NCI-H526 (cell line): Measurements from ENCODE around the gene NCSTN.

ENCODE experiments used
- DNase-seq, 2 experiments: peaks; one replicate each; lab custom pipeline; 2025; lab: John Stamatoyannopoulos, UW

The NCSTN gene

DNA sequence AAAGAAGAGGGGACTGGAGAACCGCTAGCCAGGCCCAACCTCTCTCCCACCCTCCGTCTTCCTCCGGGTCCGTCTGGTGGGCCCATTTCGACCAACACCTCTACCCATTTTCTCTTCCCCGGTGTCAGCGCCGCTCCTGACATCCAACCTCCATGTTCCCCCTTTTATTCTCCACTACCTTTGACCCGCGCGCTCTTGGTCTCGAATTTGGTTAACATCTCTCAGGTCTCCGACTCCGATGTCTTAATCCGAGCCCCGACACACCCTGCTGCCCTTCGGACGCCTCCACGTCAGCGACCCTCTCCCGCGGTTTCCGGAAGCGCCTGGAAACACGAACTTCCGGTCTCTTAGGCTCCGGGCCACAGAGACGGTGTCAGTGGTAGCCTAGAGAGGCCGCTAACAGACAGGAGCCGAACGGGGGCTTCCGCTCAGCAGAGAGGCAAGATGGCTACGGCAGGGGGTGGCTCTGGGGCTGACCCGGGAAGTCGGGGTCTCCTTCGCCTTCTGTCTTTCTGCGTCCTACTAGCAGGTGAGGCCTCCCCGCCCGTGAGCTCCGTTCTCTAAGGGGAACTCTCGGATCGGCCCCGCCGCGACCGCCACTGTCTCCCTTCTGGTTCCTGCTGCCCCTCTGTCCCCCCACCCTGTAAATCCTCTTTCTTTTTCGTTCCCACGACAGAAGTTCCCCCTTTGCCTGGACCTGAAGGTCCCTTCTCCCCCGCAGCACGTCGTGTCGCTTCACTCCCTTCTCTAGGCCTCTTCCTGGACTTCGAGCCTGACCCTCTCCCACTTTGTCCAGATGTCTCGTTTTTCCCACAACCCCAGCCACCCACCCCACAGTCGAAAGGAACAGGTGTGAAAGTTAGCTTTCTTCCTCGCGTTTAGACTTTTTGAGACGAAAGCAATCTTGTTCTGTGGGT lies at the start of gene NCSTN, which contains the start of gene COPA:
Gene NCSTN, plus strand, starts transcription at position 431 of the 917 bp plus-strand sequence. Its CDS starts 14 bp downstream, at position 445.
Gene COPA, minus strand, starts transcription at position 298 of the 917 bp plus-strand sequence. Its CDS starts 80 bp downstream, at position 218.
- peak; percentile 96 to 99 for DNase-seq

DNA sequence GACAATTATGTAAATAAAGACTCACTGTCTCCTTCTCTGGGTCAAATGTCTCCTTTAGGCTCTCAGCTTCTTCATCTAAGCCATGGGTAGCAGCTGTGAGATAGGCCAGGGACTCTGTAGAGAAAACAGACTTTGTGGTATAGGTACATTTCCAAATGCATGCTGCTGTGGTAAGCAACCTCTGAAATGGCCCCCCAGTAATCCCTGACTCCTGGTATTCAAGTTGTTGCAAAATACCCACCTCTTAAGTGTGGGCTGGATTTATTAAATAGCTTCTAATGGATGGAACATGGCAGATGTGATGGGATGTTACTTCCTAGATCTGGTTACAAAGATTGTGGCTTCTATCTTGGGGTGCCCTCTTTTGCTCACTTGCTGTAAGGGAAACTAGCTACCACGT lies 47.1 kb upstream of the NCSTN start:
- DNase-seq: no peak

DNA sequence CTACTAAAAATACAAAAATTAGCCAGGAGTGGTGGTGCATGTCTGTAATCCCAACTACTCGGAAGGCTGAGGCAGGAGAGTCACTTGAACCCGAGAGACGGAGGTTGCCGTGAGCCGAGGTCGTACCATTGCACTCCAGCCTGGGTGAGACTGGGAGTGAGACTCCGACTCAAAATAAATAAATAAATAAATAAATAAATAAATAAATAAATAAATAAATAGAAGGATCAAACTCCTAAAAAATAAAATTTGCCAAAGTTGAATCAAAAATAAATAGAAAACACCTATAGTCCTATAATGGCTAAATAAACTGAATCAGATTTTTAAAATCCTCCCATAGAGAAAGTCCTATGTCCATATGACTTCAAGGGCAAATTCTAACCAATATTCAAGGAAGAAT lies 43.0 kb upstream of the NCSTN start:
- no peak for DNase-seq

DNA sequence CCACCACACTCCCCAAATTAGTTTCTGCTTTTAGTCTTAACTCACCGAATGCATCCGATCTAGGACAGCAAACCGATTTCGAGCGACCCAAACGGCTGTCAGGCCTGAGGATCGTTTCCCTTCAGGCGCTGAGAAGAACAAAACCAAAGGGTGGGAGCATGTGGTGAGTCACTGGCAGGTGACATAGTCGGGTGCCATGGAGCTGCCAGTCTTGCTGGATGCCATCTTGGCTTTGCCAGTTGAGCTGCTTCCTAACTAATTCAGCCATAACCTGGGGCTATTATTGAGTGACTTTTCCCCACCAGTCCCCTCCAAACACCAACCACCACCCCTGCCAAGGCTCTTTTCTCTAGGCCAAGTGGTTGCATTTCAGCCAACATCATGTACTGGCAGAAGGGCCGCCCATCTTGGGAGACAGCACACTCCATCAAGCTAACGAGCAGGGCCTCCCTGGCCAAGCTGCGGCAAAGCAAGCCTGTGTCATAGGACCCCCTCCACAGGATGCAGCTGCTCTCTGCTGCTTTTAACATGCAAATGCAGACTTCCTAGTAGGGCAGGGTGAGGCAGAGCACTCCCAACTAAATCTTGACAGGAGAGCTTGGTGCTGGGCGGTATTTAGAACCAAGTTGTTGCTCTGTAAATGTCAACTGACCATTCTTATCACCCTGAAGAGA lies 35.9 kb upstream of the NCSTN start:
- no peak for DNase-seq

DNA sequence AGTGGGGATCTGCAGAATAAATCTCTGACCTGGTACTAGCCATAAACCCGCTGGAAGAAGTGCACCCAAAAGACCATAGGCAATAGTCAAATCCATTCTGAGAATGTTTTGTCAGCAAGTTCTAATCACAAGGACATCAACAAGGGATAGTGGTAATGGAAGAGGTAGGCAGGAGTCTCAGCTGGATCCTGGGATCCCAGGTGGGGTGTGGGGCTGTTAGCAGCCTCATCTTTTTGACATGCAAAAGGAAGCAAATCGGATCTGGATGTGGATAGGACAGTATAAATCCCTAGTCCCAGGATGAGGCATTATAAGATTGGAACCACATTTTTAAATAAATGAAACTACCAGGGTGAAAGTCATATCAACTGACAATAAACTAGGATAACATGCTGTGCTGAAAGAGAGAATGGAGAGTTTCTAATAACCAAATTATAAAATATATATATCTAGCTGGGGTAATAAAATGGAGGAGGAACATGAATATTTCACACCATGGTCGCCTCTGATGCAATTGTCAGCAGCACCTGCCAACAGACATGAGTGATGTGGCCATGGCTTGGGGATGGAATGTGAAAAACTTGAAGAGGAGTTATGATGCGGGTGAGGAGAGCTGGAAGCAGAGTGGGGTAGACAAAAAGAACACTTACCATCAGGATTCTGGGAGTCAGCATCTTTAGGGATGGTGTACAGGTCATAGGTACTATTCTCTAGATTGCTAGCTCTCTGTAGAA lies 34.6 kb upstream of the NCSTN start:
- no peak for DNase-seq

DNA sequence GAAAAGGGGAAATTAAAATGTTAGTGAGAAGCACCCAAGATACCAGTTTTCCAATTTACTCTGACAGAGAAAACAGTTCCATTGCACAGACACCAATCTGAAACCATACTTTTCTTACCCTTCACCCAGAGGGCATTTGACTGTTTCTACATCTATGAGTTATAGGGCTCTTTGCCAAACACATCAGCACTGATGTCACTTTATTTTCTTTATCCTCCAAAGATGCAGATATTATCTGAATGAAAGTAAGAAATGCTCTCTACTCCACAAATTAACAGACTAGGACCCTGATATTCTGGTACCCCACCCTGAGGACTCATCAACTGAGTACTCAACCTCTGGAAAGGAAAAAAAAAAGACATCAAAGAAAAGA lies 34.0 kb upstream of the NCSTN start:
- no peak for DNase-seq

DNA sequence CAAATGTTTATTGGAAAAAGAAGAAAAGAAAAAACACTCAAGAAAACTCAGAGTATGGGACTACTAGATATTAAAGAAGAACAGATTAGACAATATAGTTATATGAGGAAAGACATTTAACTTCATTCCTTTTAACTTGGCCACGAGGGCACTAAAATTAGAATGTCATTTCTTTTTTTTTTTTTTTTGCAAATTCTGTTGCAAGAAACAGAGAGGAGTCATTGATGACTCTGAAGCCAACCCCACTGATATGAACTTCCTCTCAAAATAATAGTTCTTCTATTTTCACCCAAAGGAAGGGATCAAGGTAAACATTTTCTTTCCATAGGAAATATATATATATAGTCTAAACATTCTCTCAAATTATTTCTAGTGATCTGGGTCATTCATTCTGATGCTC lies 33.6 kb upstream of the NCSTN start:
- no peak for DNase-seq

DNA sequence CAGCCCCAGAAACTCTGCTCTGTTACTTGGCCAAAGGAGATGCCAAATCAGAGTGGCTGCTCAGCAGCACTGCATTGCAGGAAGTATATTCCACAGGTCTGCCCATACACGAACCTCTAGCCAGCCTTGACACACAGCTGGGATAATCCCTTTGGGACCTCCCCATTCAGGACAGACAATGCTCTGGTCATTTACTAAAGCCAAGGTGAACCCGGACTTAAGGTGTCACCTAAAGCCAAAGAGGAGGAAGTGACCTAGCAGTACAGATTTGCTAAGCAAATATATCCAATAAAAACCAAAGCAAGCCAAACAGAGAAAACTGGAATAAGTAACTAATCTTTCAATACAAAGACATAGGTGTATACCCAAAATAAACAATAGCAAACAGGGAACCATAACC lies 27.8 kb upstream of the NCSTN start:
- no peak for DNase-seq

DNA sequence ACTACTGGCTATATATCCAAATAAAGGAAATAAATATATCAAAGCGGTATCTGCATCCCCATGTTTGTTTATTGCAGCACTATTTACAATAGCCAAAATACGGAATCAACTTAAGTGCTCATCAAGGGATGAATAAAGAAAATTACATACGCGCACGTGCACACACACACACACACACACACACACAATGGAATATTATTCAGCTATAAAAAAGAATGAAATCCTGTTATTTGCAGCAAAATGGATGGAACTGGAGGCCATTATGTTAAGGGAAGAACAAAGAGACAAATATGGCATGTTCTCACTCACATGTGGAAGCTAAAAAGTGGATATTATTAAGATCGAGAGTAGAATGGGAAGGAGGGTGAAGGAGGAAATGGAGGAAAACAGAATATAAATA lies 20.4 kb upstream of the NCSTN start:
- no peak for DNase-seq

DNA sequence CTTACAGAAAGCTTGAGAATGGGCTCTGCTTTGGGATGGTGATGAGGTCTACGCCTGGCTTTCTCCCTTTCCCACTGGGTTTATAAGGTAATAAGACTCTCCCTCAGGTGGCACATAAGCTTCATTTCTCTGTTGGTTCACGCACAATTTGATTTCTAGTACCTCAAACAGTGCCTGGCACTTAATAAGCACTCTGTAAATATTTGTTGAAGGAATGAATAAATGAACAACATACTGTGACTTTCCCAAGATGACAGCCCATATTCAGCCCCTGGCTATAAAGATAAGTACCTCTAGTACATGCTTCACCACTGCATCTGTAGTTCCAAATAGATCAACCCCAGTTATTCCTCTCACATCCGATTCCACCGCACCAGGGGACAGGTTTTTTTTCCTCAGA lies 17.9 kb upstream of the NCSTN start:
- no peak for DNase-seq

DNA sequence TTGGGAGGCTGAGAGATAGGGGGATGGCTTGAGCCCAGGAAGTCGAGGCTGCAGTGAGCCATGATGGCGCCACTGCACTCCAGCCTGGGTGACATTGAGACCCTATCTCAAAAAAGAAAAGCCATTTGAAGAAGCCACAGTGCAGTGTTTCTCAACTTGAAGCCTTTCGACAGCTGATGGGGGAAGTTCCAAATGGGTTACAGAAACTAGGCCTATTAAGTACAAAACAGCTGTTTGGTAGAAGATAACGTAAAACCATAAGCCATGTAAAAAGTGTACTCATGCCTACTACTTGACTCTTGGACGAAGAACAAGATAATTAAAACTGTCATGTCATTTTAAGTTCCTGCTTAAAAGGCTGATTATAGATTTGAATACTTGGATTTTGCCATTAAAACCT lies 16.8 kb upstream of the NCSTN start:
- no peak for DNase-seq

DNA sequence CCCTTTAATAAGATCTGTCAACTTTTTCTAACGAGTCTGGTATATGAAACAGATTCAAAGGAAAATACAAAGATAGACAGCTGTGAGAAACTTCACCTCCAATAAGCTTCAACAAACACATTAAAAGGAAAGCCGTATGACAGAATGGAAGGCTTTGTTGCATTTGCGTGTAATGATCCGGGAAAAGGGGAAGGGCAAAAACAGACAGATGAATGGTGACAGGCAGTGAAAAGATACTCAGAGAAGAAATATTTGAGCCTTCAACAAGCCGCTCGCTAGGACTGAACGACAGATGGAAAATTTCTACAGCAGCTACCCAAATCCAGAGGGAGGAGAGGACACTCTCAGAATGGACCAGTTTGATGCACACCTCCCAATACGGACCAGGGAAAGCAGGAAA lies 15.0 kb upstream of the NCSTN start:
- no peak for DNase-seq

DNA sequence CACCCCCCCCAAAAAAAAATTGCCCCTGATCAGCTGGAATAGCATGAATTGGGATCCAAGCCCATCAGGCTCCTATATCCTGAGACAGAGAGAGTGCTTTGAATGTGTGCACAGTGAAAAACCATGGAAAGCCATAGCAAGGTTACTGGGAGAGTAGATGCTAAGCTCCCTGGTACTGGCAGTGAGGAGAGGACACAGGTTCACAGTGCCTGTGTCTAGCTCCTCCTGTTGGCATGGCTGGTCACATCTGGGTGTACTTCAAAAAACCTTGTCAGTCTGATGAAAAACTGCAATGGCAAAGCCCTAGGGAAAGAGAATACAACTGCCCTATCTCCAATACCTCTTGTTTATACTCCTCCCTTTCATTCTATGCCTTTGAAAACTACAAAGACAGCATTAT lies 13.1 kb upstream of the NCSTN start:
- DNase-seq: no peak

DNA sequence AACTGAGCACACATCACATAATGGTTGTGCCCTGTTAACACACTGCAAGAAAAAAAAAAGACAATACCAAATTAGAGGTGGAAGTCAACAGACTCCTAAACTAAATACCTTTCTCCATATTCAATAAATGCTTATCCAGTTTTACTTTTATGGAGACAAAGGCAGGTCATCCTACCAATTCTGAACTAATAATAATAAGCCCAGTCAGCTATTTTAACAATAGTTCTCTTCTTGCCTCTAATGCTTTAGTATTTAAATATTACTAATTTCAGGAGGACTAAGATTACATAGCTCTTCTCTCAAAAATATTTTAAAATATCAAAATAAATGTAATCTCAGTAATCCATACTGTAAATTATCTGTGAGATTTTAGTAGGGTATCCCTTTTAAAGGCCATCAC lies 10.7 kb upstream of the NCSTN start:
- no peak for DNase-seq

DNA sequence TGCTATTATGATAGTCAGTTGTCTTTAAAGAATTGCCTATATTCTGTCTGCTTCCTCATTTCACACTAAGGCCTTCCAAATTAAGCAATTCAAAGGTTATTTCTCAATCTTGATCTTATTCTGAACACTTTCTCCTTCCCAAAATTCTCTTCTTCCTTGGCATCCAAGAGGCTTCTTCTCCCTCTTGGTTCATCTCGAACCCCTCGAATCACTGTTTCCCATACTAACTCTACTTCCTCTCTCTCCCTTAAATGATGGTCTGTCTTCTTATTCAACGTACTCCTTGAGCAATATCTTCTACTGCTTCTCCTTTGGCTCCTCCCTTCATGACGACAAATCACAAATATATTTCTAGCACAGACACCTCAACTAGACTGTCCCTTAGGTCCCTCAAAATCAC lies 4.6 kb upstream of the NCSTN start:
- DNase-seq: no peak

DNA sequence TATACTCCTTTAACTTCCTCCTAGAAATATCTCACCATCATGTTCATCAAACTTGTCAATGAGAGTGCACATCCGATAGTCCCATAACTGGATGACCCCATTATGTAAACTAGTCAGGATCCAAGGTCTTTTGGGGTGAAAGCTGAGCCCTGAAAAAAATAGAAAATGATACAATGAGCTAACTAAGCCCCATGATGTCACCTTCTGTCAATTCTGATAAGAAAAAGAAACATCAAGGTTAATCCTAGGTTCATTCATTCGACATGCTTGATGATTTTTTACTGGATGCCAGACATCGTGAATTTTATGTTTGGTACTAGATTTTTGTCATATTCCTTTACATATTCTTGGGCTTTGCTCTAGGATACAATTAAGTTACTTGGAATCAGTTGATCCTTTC lies 3.0 kb upstream of the NCSTN start:
- DNase-seq: no peak

DNA sequence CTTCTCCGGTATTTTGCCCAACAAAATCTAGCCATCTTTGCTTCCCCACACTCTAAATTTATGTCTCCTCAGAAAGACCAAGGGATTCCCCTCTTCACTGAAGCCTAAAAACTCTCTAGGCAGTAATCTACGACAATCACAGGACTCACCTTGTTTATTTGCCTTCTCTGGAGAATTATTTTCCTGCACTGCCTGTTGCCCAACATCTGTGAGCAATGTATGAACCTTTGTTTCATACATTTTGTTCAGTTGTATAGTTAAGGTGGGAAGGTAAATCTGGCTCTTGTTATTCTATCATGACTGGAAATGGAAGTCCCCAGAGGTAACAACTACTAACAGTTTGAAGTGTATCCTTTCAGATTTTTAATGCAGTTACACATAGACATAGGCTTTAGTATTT lies 2.3 kb upstream of the NCSTN start:
- no peak for DNase-seq

DNA sequence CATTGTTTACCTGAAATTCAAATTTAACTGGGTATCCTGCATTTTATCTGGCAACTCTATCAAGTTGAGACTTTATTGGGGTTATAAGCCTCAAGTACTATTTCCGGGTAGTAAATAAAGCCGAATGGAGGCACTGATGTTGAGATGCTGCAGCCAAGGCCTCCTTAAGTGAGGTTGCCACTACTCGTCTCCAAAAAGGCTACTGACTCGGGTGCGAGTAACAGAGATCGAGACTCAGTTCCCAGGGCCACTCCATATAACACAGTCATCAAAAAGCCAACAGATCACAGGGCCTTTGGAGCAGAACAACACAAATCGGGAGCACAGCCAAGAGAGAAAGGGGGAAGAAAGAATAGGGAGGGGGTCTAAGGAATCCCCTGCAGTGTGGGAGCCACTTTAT lies 657 bp upstream of the NCSTN start:
- DNase-seq: peak in 1 of 2 experiments; percentile 27

DNA sequence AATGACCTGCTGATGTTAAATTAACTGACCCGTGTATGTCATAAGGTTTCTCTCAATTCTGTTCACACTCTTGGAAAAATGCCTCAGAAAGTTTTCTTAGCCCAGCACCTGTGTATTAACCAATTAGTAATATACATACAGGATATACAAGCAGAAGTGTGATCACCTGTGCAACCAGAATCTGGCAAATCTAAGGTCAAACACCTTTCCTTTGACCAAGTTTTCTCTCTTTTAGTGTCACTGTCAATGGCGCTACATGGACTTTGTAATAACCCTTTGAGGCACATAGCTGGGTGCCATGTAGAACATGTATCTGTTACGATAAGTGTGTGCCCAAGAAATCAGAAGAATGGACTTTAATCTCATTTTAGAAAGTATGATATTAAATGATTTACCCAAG lies 1.1 kb downstream of the NCSTN start:
- DNase-seq: no peak

DNA sequence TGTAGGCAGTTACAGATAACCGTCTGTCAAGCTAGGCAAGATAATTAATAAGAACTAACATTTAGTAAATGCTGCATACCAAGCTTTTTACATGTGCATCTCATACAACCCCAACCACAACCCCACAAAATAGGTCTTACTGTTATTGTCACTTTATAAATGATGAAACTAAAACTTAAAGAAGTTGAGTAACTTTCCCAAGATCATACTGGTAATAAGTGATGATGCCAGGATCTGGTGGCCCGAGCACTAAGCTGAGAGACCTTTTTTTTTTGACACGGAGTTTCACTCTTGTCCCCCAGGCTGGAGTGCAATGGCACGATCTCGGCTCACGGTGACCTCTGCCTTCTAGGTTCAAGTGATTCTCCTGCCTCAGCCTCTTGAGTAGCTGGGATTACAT lies 1.8 kb downstream of the NCSTN start:
- no peak for DNase-seq

DNA sequence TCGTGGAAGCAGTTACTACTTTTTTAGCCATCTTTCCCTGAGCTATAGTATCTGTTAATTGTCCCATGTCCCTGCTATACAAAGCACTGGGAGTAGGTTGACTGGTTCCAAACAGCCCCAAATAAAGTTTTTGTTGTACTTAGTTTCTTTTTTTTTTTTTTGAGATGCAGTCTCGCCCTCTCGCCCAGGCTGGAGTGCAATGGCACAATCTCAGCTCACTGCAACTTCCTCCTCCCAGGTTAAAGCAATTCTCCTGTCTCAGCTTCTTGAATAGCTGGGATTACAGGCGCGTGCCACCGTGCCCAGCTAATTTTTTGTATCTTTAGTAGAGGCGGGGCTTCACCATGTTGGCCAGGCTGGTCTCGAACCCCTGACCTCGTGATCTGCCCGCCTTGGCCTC lies 3.3 kb downstream of the NCSTN start:
- no peak for DNase-seq

DNA sequence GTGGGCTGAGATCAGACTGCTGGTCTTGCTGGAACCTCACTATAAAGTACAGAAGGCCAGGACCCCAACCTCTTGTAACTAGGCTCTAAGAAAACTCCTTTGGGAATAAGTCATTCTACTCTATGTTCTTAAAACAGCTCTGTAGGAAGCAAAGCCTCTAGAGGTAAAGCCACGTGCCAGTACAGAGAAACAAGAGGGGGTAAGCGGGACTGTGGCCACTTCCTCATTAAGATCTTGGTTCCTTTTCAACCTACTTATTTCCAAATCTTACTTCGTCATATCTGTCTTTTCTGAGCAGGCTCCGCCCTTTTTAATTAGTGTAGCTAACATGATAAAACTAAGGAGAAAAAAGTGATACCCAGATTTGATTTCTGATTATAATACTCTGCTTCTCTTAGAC lies 3.8 kb downstream of the NCSTN start:
- no peak for DNase-seq

DNA sequence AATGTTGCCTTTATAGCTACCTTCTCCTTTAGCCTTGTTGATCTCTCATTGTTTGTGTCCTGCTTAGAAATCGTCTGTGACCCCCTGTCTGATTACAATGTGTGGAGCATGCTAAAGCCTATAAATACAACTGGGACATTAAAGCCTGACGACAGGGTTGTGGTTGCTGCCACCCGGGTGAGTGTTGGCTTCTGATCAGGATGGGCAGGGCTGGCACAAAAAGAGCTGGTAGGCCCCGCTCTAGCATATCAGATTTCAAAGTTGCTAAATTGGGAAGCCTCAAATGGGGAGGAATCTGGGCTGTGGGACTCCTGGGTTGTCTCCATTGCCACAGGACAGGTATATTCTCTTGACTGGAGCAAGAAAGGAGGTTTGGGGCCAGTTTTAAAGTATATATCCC lies 8.4 kb downstream of the NCSTN start:
- no peak for DNase-seq
